Measurements from ENCODE around the gene MTR. TPM values are rescaled to one million over a fixed set of nuclear protein-coding genes. Genes with fewer than 3 reads are reported as not detected.

The MTR gene
- total and polyA plus RNA-seq, 9 of the 15 experiments (the other 6 are each of a cell fraction or from before 2014, with no cell fraction given) = 3.4 to 44.3 (median 20.3) TPM

DNA sequence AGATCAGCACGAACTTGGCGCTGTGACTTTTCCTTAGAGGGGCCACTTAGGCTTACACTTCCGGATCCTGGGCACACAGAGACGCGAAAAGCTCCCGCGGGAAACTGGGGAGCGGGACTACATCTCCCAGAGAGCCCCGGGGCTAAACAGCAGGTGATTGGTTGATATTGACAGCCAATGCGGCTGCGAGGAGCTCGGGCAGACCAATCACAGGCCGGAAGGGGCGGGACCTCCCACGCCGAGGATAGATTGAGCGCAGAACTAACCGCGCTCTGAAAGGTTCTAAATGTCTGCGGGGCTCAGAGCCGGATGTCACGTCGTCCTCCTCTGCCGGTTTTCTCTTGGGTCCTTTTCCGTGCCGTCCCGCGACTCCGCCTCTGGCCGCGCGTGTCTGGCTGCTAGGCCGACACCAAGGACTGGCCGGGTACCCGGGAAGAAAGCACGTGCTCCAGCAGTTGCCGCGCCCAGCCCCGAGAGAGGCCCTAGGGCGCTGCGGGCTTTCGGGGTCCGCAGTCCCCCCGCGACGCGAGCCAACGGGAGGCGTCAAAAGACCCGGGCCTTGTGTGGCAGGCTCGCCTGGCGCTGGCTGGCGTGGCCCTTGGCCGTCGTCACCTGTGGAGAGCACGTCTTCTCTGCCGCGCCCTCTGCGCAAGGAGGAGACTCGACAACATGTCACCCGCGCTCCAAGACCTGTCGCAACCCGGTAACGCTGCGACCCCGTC, at the start of gene MTR (continued):
- no peak for TF ChIP-seq RFX5 (IDR thresholded peaks at IDR 0.05; ENCODE audit: low read depth, low read length)
- TF ChIP-seq, protein P1, sequence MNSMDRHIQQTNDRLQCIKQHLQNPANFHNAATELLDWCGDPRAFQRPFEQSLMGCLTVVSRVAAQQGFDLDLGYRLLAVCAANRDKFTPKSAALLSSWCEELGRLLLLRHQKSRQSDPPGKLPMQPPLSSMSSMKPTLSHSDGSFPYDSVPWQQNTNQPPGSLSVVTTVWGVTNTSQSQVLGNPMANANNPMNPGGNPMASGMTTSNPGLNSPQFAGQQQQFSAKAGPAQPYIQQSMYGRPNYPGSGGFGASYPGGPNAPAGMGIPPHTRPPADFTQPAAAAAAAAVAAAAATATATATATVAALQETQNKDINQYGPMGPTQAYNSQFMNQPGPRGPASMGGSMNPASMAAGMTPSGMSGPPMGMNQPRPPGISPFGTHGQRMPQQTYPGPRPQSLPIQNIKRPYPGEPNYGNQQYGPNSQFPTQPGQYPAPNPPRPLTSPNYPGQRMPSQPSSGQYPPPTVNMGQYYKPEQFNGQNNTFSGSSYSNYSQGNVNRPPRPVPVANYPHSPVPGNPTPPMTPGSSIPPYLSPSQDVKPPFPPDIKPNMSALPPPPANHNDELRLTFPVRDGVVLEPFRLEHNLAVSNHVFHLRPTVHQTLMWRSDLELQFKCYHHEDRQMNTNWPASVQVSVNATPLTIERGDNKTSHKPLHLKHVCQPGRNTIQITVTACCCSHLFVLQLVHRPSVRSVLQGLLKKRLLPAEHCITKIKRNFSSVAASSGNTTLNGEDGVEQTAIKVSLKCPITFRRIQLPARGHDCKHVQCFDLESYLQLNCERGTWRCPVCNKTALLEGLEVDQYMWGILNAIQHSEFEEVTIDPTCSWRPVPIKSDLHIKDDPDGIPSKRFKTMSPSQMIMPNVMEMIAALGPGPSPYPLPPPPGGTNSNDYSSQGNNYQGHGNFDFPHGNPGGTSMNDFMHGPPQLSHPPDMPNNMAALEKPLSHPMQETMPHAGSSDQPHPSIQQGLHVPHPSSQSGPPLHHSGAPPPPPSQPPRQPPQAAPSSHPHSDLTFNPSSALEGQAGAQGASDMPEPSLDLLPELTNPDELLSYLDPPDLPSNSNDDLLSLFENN (IDR thresholded peaks at IDR 0.05; ENCODE audit: low read depth in 2 of 2, low read length in 2 of 2) = no peak
- TF ChIP-seq, protein P2, sequence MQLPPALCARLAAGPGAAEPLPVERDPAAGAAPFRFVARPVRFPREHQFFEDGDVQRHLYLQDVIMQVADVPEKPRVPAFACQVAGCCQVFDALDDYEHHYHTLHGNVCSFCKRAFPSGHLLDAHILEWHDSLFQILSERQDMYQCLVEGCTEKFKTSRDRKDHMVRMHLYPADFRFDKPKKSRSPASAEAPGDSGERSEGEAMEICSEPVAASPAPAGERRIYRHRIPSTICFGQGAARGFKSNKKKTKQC (CRISPR knock-in tag; IDR thresholded peaks at IDR 0.05) = peak; percentile 96
- TF ChIP-seq ZBTB17 (CRISPR knock-in tag; IDR thresholded peaks at IDR 0.05) = peak; percentile 76
- TF ChIP-seq NCOR1 (IDR thresholded peaks at IDR 0.05) = no peak
- TF ChIP-seq CHD1 (IDR thresholded peaks at IDR 0.05; ENCODE audit: low read length) = peak; percentile 91
- TF ChIP-seq, protein P3, sequence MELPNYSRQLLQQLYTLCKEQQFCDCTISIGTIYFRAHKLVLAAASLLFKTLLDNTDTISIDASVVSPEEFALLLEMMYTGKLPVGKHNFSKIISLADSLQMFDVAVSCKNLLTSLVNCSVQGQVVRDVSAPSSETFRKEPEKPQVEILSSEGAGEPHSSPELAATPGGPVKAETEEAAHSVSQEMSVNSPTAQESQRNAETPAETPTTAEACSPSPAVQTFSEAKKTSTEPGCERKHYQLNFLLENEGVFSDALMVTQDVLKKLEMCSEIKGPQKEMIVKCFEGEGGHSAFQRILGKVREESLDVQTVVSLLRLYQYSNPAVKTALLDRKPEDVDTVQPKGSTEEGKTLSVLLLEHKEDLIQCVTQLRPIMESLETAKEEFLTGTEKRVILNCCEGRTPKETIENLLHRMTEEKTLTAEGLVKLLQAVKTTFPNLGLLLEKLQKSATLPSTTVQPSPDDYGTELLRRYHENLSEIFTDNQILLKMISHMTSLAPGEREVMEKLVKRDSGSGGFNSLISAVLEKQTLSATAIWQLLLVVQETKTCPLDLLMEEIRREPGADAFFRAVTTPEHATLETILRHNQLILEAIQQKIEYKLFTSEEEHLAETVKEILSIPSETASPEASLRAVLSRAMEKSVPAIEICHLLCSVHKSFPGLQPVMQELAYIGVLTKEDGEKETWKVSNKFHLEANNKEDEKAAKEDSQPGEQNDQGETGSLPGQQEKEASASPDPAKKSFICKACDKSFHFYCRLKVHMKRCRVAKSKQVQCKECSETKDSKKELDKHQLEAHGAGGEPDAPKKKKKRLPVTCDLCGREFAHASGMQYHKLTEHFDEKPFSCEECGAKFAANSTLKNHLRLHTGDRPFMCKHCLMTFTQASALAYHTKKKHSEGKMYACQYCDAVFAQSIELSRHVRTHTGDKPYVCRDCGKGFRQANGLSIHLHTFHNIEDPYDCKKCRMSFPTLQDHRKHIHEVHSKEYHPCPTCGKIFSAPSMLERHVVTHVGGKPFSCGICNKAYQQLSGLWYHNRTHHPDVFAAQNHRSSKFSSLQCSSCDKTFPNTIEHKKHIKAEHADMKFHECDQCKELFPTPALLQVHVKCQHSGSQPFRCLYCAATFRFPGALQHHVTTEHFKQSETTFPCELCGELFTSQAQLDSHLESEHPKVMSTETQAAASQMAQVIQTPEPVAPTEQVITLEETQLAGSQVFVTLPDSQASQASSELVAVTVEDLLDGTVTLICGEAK (IDR thresholded peaks at IDR 0.05) = peak; percentile 97
- TF ChIP-seq, protein P3 (CRISPR knock-in tag; IDR thresholded peaks at IDR 0.05) = peak; percentile 45; the same call in 1 of the 2 replicates
- TF ChIP-seq ESRRA (IDR thresholded peaks at IDR 0.05; ENCODE audit: borderline replicate concordance, low read depth) = peak; percentile 32; the same call in 1 of the 2 replicates
- TF ChIP-seq HEY1 (CRISPR knock-in tag; IDR thresholded peaks at IDR 0.05; ENCODE audit: borderline replicate concordance) = no peak
- no peak for TF ChIP-seq ILK (tag; IDR thresholded peaks at IDR 0.05; ENCODE audit: borderline replicate concordance, low read depth)
- 0 out of 2 replicates have a peak, but pooled peaks have one; percentile 18 for TF ChIP-seq SMARCA4 (IDR thresholded peaks at IDR 0.05)
- TF ChIP-seq TARDBP (IDR thresholded peaks at IDR 0.05) = peak; percentile 32
- no peak for TF ChIP-seq MTA1 (IDR thresholded peaks at IDR 0.05; ENCODE audit: borderline replicate concordance)
- TF ChIP-seq KDM2B (CRISPR knock-in tag; IDR thresholded peaks at IDR 0.05) = peak; percentile 92
- no peak for TF ChIP-seq NFIC (IDR thresholded peaks at IDR 0.05)

Measured in K562 (cell line).